Astrocyte (in vitro differentiated cells and primary cell): ENCODE measurements around the gene CRYBG1.

ENCODE experiments used
- EZH2 ChIP-seq: IDR thresholded peaks from 2 replicates; pipeline ENCODE4 v1.6.1; 2012; ENCODE audit warnings: mild to moderate bottlenecking, low read length, inconsistent platforms; ENCODE audit not compliant: insufficient read depth
- TF ChIP-seq, protein P1 (sequence below): IDR thresholded peaks from 2 replicates; pipeline ENCODE4 v1.5.1; 2011; ENCODE audit warnings: low read depth, mild to moderate bottlenecking, inconsistent platforms, low read length, moderate library complexity; ENCODE audit not compliant: insufficient read depth

DNA sequence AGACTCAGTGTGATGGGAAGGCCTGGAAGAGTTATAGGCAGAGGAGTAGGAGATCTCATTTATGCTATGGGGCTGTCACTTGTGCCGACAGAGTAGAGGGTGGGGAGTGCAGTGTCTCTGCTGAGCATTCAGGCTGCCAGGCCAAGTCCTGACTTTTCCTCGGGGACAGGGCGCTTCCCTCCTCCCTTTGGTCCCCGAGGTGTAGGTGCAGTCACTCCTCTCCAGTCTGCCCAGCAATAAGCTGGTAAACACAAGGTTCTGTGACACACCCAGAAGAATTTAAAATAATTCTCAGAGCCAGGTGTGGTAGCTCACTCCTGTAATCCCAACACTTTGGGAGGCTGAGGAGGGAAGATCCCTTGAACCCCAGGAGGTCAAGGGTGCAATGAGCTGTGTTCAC lies 109.4 kb downstream of the CRYBG1 start:
- TF ChIP-seq EZH2: no peak
- TF ChIP-seq, protein P1, sequence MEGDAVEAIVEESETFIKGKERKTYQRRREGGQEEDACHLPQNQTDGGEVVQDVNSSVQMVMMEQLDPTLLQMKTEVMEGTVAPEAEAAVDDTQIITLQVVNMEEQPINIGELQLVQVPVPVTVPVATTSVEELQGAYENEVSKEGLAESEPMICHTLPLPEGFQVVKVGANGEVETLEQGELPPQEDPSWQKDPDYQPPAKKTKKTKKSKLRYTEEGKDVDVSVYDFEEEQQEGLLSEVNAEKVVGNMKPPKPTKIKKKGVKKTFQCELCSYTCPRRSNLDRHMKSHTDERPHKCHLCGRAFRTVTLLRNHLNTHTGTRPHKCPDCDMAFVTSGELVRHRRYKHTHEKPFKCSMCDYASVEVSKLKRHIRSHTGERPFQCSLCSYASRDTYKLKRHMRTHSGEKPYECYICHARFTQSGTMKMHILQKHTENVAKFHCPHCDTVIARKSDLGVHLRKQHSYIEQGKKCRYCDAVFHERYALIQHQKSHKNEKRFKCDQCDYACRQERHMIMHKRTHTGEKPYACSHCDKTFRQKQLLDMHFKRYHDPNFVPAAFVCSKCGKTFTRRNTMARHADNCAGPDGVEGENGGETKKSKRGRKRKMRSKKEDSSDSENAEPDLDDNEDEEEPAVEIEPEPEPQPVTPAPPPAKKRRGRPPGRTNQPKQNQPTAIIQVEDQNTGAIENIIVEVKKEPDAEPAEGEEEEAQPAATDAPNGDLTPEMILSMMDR: no peak
